Stimulated activated CD8-positive, alpha-beta memory T cell treated with anti-CD3 and anti-CD28 coated beads, Interleukin-4, amount 100 ng/mL, for 4 hours (primary cell): ENCODE results near the gene KCNQ5.
"Not testable (repeated sequence)": the region's sequence is repeated elsewhere in the genome, so short reads cannot be mapped to it uniquely, and the experiment has no call there.

Experiments
- DNase-seq, 2 donors: peaks; one replicate each; pipeline ENCODE4 v3.0.0-alpha.2; 2020; ENCODE audit warnings: low read depth in 2 of 2, low spot score in 1 of 2

KCNQ5 gene

DNA sequence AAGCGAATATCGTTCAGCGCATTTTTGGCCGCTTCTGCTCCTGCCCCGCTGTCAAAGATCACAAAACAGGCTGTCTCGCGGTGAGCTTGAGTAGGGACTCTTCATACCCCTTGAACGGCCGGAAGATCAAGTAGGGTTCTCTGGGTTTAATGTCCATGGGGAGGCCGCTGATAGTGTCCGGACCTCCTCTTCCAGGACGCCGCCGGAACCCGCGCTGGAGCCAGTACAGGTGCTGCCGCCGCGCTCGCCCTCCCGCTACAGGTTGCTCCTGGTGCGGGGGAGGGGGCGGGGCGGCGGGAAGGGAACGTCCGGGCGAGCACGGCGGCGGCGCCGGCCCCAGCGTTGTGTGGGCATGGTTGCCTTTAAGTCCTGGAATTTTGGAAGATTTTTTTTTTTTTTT lies 536.0 kb downstream of the KCNQ5 start:
- DNase-seq = no peak

GRCh38 chr6:73169111-73169510 lies 547.2 kb downstream of the KCNQ5 start:
- DNase-seq = no peak

DNA sequence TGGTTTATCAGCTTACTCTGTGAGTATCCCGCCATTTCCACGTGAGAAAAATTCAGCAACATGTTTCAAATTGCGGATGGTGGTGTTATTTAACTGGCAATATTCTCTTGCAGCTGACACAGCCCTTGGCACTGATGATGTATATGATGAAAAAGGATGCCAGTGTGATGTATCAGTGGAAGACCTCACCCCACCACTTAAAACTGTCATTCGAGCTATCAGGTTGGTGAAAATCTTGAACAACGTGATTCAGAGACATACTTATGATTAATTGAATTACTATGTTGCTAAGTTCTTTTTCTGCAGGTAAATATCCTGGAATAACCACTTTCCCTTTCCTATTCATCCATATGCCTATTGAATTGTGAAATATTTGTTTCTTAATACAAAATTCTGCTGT lies 547.8 kb downstream of the KCNQ5 start:
- no peak for DNase-seq

- DNase-seq = no peak
These were observed 552.8 kb downstream of the KCNQ5 start for GRCh38 chr6:73174646-73175045.

DNA sequence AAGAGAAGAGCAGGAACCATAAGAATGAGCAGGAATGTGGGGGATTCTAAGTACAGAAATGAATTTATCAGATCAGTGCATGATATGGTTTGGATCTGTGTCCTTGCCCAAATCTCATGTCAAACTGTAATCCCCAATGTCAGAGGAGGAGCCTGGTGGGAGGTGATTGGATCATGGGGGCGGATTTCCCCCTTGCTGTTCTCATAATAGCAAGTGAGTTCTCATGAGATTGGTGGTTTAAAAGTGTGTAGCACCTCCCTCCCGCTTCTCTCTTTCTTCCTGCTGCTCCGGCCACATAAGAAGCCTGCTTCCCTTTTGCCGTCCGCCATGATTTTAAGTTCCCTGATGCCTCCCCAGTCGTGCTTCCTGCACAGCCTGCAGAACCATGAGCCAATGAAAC lies 554.2 kb downstream of the KCNQ5 start:
- no peak for DNase-seq

DNA sequence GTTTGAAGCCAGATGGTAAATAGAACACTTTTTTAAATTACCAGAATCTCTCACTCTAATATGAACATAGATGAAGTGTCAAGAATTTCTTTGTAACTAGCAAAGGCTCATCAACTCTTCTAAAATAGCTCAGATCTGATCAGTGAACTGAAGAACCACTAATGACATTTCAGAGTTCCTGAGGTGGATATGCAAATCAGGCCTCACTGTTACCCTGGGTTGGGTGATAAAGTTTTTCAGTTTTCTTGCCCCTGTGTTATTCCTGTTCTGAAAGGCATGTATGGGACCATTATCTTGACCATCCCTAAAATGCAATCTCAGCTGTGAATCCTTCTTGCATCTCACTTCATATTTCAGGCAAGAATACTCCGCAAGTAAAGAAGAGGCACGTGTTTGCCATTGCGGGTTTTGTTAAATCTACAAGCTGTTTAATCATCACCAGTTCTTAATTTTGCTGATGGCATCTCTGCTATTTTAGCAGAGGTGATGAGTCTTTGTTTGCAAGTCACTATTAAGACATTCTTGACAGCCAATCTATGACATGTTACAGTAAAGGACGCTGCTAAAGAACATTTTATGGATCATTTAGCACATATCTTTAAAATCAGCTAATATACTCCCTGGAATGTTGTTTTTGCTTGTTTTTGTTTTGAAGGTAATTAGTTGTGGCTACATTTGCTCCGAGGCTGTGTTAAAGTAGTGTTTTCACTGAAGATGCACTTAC lies 555.5 kb downstream of the KCNQ5 start:
- no peak for DNase-seq

DNA sequence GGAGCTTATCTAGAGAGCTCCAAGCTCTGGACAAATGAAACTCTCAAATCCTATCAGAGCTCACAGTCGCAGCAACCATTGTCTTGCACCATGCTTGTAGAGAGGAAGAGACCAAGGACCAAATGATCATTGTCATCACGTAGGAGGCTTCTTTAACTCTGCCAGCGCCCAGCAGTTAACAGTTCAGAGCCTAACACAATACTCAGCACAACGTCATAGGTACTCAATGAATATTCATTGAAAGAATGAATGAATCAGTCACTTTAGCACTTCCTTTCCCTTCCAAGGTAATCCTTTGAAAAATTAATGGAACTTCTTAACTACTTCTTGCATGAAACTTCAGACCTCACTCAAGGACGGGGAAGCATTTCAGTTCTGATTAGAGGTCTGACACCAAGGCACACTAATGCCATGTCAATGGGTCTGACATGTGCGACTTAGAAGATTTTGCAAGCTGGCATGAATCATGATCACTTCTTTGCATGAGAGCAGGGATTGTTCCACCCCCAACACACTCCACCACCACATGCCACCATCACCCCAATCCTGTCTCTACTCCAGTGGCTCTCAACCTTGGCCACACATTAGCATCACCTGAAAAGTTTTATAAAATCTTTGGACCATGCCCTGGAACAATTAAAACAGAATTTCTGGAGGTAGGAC lies 558.3 kb downstream of the KCNQ5 start:
- no peak for DNase-seq

DNA sequence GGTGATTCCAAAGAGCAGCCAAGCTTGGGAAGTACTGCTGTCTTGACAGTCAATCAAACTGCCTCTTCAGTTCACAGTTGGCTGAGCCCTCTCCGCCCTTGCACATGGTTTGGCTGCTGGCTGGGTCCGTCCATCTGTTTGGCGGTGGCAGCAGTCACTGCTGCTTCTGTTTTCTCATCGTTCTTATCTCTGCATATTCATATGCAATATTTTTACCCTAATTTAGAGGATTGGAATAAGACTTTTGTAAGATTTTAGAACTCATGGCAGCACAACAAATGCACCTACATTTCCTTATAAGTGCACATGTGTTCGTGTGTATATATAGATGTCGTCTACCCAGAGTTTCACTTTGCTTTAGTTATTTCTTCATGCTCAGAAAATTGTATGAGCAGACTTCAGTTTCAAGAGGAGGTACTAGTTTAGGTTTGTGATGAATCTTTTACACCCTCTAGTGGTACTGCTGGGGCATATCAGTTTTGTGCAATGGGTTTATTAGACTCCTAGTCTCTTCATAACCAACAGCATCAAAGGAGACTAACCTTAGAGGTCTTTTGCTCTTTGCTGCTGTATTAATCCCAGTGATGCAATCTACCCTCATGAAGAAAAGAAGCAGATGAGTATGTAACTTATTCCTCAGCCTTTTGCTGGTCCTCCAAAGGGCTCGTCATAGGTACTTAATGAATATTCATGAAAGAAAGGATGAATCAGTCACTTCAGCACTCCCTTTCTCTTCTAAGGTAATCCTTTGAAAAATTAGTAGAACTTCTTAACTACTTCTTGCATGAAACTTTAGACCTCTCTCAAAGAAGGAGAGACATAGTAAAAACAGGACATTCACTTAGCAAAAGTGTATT lies 559.1 kb downstream of the KCNQ5 start:
- no peak for DNase-seq

DNA sequence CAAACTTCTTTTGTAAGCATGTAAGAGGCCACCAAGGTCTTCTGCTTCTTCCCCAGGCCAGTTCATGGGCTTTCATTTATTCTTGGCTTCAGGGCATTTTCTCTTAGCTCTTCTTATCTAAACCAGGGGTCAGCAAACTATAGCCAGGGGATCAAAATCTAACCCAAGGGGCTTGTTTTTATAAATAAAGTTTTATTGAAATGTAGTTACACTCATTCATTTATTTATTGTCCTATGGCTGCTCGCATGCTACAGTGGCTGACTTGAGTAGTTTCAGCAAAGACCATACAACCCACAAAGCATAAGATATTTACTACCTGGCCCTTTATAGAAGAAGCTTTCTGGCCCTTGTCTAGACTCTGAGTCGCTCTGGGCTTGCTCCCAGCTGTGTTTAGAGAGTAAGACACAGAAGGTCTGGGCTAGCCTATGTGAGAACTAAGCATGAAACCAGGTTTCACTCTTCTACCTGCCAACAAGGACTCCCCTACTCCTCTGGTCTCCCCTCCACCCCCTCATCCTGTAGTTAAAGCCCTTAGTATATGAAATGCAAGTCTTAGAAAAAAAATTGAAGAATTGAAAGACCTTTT lies 560.2 kb downstream of the KCNQ5 start:
- no peak for DNase-seq

DNA sequence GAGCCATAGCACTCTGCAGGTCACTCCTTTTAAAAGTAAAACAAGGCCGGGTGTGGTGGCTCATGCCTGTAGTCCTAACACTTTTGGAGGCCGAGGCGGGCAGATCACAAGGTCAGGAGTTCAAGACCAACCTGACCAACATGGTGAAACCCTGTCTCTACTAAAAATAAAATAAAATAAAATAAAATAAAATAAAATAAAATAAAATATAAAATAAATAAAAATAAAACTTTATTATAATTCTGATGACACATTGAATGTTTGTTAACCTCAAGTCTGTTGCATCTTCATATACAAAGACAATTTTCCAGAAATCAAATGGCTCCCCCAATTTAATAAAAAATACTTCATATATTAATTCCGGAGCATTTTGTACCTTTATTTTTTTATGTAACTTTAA lies 571.4 kb downstream of the KCNQ5 start:
- not testable (repeated sequence) for DNase-seq

GRCh38 chr6:73194744-73195143 lies 572.9 kb downstream of the KCNQ5 start:
- no peak for DNase-seq

GRCh38 chr6:73200247-73200646 lies 578.4 kb downstream of the KCNQ5 start:
- no peak for DNase-seq

- DNase-seq = no peak
These were observed 578.9 kb downstream of the KCNQ5 start for GRCh38 chr6:73200735-73201134.

- no peak for DNase-seq
These were observed 581.2 kb downstream of the KCNQ5 start for GRCh38 chr6:73203098-73203497.

DNA sequence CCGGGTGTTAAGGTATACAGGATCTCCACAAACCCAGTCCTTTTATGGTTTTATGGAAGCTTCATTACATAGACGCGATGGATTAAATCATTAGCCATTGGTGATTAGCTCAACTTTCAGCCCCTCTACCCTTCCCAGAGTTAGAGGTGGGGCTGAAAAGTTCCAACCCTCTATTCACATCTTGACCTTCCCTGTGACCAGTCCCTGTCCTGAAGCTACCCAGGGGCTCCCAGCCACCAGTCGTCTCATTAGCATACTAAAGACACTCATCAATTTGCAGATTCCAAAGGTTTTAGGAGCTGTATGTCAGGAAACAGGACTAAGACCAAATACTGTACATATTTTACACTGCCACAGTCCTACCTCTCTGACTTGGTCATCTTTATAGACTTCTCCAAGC lies 582.4 kb downstream of the KCNQ5 start:
- DNase-seq = no peak

DNA sequence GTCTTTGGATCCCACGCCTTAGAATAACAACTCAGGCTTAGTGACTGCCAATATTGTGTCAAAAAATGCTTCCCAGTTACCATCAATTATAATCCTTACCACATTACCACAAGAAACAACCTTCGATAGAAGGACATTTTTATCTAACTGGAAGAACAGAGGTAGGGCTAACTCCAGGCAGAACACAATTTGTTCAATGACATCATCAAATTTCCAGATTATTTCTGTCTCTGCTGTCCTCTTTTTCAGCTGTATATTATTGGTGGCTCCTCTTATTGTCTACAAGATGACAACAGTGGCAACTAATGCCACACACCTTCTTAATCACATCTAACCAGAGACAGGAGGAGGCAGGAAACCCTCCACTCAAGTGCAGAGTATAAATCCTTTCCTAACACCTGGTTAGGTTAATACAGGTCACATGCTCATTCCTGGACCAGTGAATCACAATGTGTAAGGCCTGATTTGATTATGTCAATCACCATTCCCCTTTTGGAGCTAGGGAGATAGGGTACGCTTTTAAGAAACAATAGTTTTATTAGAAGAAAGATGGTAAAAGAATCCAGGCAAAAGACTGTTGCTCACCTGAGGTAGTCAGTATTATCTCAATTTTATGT lies 585.5 kb downstream of the KCNQ5 start:
- no peak for DNase-seq

DNA sequence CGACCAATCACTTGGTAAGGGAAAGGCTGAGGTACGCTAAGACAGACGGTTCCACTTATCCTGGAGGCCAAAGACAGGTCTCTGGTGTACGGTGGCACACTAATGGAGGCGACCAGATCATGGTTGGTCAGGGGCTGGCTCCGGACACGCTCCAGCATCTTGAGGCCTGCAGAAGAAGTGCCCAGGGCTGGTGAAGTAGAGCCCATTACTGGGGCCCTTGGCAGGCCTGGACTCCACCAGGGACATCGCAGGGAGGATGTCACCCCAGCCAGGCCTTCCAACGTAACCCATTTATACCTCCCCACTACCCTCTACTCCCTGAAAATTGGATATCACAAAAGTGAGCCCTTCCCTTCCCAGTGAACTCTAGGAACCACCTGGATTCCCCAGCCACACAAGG lies 587.3 kb downstream of the KCNQ5 start:
- DNase-seq = no peak

GRCh38 chr6:73216859-73217258 lies 595.0 kb downstream of the KCNQ5 start:
- DNase-seq = no peak

GRCh38 chr6:73225396-73225795 lies 603.5 kb downstream of the KCNQ5 start, which contains the start of gene KHDC1L:
KHDC1L (minus strand) TSS chr6:73225496; CDS start chr6:73225408, 88 bp downstream.
- DNase-seq = no peak

GRCh38 chr6:73227606-73228255 lies 605.9 kb downstream of the KCNQ5 start:
- no peak for DNase-seq

GRCh38 chr6:73231986-73232391 lies 610.1 kb downstream of the KCNQ5 start:
- DNase-seq = no peak
